HG02610 (cell line): Measurements from ENCODE around the gene PDLIM1.

Experiments
- ATAC-seq: cut with Tn5 transposase; IDR thresholded peaks from one replicate; pipeline ENCODE4 v1.9.1; 2021; ENCODE audit warnings: mild to moderate bottlenecking, moderate library complexity; ENCODE audit not compliant: unreplicated experiment

Gene PDLIM1

DNA sequence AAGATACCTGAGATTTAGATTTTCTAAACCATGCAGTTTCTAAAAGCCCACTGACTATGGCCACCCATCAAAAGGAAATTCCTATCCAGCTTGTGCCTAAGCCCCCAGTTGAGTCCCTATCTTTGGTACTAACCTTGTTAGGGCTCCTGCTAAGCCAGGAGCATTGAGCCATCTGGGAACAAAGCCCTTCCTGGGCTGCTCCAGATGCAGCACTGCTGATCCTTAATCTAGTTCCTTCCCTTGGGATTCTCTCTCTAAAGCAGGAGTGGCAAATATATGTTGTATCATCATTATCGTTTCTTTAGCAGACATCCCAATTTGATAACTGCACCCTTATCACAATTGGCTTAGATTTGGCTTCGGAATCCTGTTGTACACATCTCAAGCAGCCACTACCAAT is 24.7 kb upstream of the PDLIM1 start:
- ATAC-seq = no peak

DNA sequence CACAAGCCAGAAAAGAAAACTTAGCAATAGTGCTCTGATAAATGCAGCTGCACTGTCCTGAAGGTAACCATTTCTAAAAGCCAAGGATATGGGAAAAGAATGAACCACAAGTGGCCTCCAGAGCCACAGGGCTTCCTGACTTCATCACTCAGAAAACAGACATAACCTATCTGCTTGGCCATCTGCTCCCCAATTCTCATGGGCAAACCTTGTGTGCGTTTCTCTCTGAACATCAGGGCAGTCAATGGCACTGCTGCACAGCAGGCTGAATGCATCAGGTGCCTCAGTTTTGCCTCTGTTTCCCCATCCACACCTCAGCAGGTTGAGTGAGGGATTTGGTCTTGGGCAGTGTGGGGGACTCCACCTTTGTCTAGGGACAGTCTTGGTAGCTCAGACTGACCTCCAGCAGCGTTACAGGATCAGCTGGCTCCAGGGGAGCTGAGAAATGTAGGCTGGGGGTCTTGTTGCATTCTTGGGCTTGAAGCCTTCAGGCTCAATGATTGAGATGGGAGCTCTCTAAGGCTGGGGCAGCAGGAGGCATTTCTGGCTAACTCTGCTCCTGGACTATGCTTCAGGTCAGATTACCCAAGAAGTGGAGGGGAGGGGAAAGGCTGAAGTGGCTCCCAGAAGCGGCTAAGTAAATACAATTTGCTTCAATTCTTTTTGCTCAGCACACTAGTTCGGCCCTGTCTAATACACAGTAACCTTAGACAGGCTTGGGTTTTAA is 23.6 kb upstream of the PDLIM1 start:
- ATAC-seq = no peak

DNA sequence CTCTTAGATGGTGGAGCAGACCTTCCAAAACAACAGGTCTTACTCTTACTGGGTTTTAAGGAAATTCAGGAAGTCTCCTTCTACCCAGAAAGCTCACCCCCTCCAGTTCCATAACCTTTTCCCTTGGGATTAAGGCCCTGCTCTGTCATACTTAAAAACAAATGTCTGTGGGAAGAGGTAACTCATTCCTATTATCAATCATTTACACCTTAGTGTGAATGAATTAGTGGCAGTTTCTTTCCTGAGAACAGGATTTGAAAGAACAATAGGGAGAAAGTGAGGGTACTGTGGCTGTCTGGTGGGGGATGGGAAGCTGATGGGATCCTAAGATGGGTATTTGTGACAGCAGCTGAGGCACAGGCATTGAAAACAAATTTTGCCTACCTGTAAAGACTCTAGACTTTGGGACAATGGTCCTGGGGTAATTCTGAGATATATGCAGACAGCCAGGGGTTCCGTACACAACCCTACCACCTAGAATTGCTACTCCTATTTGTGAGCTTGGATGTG is 22.2 kb upstream of the PDLIM1 start:
- ATAC-seq = no peak

DNA sequence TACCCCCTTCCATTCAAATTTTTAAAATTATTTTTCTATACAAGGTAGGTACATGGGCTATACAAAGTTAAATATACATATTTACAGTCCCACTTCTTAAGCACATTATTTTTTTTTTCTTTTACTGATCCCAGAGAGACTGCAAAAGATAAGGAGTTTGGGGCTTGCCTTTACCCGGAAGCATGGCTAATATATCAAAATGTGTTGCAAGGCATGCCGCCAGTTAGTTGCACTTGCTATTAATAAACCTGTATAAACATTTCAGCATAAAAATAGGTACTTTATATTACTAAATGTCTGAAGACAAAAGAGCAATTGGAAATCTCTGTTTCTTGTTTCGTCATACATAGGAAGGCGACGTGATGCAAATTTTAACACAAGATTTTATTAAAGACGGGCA is 21.5 kb upstream of the PDLIM1 start:
- ATAC-seq = no peak

DNA sequence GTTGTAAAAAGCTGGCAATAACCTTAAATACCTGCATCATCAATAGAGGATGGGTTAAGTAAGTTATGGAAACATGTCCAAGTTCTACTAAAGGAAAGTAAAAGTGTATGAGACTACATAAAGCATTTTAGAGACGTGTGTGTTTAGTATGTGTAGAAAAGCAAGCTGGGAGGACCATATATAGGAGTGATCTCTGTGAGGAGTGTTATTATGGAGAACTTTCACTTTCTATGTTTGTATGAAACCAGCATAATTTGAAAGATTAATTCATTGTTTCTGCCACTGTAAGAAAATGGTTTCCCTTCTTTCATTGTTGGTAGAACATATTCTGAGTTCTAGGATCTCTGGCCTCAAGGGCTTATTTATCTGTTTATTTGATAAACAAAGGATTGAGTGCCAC is 19.2 kb upstream of the PDLIM1 start:
- no peak for ATAC-seq

DNA sequence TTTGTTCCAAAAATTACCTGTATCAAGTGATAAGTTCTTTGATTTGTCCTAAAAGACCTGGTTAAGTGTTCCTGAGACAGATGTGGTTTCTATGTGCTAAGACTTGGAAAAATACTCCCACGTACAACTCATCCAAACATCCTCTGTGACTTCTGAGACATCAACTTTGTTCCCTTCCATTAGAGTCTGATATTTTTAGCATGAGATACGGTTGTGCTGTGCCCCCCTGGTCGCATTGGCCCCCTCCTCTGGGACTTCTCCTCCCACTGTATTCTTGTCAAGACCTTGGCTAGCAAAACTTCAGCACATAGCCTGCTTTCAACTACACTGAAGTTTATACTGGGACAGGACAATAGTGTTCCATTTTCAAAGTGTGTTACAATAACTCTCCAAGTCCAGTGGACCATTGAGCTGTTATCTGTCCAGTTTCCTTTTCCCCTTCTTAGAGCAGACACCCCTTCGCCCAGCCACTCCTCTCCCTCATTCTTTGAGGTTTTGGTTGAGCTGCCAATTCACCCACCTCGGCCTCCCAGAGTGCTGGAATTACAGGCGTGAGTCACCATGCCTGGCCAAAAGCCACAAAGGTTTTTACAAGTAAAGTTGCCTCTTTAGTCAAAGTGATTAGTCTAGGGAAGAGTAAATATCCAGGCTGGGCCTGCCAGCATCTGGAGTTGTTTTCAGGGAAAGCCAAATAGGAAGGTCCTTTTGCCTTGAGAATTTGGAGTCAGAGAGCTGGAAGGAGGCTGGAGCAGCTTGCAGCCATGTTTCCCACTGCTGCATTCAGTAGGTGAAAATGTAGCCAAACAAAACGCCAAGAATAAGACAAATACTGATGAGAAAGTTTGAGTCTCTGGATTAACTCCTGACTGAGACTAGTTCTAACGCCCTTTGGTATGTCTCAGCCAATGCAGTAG is 17.8 kb upstream of the PDLIM1 start:
- ATAC-seq = peak; percentile 47

DNA sequence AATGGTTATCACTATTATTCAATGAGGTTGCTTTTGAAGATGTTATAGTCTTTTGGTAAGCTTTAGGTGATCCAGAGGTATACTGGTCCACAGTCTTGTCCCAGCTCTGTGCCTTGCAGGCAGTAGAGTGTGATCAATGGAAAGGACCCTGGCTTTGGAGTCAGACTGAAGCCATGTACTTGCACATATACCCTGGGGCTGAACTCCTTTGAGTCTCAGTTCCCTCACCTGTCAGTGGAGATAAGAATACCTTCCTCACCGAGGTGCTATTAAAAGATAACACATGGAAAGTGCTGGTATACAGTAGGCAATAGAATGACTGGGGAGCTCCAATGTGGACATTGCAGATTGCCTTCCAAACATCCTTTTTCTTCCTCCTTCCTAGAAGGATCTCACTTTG is 16.0 kb upstream of the PDLIM1 start:
- ATAC-seq = no peak

DNA sequence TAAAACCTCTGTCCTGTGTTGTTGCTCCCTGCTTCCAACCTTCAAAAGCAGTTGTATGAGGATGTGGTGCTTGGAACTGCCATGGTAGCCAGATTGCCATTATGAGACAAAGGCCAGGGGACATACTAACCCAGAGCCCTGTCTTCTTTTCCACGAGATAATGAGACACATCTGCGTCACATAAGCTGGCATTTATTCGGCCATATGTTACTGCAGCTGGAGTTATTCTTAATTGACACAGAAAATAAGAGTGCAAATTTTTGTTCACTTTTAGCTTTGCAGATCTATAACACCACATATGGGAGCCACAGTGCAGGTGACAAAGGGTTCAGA is 15.5 kb upstream of the PDLIM1 start:
- ATAC-seq = no peak

DNA sequence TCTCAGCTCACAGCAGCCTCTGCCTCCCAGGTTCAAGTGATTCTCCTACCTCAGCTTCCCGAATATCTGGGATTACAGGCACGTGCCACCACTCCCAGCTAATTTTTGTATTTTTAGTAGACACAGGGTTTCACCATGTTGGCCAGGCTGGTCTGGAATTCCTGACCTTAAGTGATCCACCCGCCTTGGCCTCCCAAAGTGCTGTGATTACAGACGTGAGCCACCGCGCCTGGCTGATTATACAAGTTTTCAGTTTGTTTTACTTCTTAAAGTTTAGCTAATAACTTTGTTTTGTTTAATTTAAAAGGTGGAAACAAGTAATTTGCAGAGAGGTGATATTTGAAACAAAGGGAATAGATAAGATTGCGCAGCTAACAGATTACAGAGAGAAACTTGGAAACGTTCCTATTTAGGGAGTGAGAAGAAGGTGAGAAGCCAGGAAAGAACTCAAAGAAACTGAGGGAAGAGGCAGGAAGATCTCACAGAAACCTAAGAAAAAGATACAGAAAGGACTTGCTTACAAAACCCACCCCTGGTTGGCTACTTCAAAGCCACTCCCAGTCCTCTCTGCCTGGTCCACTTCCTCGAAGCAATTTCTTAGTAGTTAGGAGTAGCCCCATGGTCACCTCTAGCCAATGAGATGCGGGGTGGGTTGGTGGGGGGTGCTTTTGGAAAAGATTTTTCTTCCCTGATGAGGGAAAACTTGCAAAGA is 15.0 kb upstream of the PDLIM1 start:
- ATAC-seq = no peak

DNA sequence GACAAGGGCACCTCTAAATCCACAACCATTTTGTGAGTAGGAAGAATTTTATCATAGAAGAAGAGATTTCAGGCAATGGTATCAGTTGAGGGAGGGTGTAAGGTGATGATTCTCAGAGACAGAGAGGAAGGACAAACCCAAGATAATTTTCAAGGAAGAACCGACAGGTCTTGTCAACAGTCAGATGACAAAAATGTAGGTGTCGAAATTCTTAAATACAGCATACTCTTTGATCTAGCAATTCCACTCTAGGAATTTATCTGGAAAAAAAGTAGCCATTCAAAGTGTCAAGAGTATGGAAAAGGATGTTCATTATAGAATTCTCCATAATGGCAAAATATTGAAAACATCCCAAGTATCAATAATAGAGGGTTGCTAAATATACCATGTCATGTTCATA is 14.2 kb upstream of the PDLIM1 start:
- ATAC-seq = no peak

DNA sequence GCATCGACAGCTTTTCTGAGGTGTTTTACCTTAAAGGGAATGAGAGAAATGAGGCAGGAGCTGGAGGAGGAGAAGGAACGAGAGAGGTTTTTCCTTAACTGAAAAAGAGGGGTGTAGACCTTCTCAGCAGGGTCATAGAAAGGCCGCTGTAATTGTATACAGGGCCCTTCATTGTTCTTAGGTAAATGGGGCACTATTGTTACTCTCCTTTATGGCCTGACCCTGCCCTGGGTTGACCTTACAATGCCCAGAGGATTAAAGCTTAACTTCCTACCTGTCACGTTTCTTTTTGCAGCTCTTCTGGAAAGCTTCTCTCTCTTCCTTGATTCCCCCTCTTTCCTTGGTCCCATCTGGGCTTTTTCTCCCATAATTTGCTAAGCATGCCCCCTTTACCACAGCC is 13.7 kb upstream of the PDLIM1 start:
- no peak for ATAC-seq

DNA sequence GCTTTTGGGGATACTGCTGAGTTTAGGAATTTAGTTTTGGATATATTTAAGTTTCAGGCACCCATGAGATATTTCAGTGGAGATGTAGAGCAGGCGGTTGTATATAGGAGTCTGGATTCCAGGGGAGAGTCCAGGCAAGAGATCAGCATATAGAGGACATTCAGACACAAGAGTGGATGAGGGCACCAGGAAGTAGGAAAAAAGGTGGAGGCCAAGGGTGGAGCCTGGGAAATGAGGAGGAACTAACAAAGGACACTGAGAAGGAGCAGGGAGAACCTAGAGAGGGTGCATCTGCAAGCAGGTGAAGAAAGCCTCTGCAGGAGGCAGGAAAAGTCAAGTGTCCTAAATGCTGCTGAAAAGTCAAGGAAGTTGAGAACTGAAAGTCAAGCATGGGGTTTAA is 13.1 kb upstream of the PDLIM1 start:
- ATAC-seq = no peak

DNA sequence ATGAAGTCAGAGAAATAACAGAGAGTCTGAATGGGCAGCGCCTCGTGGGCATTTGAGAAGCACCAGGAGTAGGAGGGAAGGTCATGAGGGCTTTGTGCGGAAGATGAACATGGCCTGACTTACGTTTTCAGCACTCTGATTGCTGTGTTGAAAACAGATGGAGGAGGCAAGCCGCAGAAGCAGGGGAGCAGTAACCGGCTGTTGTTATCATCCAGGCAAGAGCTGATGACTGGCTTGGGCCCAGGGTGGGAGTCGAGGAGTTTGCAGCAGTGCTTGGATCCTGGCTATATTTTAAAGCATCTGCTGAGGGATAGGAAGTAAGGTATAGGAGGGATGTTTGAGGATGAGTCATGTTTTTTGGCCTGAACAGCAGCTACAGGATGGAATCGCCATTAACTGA is 12.7 kb upstream of the PDLIM1 start:
- no peak for ATAC-seq

DNA sequence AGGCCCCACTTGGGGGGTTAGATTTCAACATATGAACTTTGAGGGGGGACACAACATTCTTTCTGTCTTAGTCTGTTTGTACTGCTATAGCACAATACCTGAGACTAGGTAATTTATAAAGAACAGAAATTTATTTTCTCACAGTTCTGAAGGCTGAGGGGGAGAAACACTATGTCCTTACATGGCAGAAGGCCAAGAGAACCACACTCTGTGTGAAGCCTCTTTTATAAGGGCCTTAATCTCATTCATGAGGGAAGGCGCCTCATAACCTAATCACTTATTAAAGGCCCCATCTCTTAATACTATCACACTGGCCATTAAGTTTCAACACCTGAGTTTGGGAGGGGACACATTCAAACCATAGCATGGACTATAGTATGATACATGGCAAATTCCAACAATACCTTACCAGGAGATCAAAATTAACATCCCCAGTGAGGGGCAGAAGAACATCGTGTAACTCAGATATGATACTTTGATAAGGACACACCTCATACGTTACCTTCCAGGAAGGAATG is 9.3 kb upstream of the PDLIM1 start:
- ATAC-seq = no peak

DNA sequence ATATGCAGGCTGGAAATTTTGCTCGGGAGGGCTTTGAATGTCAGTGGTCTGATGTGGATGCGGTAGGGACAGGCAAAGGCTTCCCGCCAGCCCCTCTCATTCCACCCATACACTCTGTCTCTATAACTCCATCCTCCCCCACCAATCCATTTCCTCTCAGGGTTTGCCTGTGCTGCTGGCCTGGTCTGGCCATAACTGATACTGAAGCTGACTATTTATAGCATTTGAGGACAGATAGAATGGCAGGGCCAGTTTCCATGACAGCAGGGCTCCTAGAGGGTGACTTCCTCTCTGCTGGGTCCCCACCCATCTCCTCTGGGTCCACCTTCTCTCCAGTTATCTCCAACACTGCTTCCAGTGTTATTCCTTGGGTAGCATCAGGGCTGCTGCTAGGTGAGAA is 6.6 kb upstream of the PDLIM1 start:
- peak; percentile 22 for ATAC-seq

DNA sequence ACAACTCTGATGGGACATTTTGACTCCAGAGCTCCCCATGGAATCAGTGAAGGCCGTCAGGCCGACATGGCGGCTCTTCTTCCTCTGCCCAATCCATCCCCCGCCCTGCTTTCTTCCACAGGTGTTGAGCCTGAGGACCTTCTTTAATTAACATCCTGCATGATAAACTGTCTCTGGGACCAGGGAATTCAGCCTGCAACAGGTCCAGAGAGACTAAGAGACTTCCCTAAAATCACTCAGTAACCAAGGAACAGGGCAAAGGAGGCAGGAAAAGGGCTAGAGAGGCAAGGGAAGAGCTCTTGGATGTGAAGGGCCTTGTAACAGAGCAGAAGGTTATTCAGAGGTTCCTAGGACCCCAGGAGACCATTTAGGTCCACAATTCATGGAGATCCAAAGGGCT is 6.0 kb upstream of the PDLIM1 start:
- no peak for ATAC-seq

DNA sequence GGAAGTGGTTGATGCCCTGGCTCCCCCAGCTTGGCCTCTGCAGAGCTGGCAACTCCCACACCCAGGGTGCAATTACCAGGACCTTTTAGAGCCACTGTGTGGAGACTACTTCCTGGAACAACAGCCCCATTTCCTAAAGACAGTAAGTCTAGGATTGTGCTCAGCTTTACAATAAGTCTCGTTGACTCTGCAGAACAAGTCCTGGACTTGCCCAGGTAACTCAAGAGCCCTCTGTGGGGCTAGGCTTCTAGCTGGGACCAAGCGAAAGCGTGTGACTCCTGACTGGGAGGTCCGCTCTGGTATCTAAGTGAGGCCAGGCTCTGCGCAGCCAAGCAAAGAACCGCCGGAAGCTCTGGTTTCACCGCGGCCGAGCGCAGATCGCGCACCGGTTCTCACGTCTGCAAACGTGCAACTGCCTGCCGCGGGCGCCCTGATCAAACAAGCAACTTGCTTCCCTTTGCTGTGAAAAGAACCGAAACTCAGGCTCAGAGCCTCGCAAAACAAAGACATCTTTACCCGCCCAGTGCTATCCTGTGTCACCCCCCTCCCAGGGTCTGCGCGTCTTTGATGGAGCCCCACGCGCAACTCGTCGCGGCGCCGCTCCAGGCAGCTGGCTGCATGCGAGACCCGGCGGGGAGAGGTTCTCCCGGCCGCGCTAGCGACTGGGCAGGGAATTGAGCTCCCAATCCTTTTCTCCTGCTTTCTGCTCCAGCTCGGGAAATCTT is 4.4 kb upstream of the PDLIM1 start:
- peak; percentile 81 for ATAC-seq

DNA sequence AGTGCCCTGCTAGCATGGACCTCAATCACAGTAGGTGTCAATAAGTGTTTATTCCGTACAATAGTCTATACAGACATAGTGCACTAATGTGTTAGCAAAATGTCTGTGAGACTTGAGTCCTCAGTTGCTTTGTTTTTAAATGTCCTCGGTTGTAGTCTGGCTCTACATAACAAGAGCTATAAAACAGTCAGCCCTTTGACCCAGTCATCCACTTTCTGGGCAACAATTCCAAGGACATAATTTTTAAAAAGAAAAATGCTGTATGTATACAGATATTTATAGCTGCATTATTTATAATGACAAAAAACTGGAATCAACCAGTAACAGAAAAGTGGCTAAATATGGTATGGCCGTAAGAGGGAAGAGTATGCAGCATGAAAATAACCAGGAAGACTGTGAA is 2.8 kb upstream of the PDLIM1 start:
- ATAC-seq = no peak

DNA sequence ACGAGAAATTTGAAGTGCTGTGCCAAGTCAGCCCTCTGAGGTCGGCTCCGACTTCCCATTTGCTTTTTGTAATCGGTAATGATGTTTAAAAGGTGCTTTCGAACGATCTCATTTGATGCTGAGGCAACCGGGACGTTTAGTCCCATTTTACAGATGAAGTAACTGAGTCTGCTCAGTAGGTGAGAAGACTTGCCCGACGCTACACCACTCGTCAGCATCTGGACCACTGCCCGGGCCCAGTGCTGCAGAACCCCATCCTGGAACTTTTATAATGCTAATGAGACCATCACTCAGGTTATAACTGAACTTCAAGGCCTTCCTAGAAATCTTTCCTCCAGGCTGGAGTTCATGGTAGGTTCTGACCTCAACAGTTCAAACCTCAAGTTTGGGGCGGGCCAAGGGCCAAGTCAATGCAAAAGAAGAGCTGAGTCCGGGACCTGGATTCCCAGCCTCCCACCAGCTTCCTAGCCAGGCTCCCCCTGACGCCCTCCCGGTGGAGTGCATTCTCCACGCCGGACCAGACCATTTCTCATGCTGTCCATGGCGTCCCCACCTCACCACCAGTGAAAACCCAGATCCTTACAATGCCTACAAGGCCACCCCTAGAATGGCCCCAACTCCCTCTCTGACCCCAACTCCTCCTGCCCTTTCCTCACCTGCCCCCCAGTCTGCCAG is 699 bp upstream of the PDLIM1 start:
- ATAC-seq = no peak

DNA sequence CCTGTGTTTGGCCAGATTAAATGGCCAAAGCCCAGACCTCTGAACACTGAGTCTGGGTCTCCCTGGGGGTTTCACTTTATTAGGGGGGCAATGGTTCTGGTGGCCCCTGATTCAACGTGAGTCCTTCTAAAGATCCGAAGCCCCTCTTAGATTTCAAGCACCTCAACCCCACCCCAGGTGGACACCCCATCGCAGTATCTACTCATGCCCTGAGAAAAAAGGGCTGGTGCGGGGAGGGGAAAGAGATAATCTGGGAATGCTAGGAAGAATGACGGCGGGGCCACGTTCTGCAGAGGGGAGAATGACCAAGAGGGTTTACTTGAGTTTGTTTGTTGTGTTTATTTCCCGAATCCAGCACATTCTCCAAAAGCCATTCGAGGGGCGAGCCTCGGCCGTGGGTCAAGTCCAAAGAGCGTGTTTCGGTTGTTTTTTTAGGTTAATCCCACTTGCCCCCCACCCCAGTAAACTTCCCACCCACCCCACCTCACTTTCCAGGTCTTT is 832 bp downstream of the PDLIM1 start:
- ATAC-seq = no peak
